CD8-positive, alpha-beta memory T cell (primary cell): Measurements from ENCODE around the gene PHF21B. TPM values are rescaled to one million over a fixed set of nuclear protein-coding genes. Genes with fewer than 3 reads are reported as not detected.
"Not testable (repeated sequence)": the region's sequence is repeated elsewhere in the genome, so short reads cannot be mapped to it uniquely, and the experiment has no call there.

Experiments used
- CTCF ChIA-PET: fragments of 350-600 bp; sonication (Branson Sonifier 250); formaldehyde crosslinking; loops from one replicate; lab custom pipeline; 2021; ENCODE audit warnings: antibody characterized with exemption; lab: Charles Lee
- POLR2A ChIA-PET: fragments of 350-600 bp; sonication (Branson Sonifier 250); formaldehyde crosslinking; loops from one replicate; lab custom pipeline; 2021; ENCODE audit warnings: antibody characterized with exemption; lab: Charles Lee
- DNase-seq, 5 donors: peaks; one replicate each; pipeline versions ENCODE4 v3.0.0 to v3.0.0-alpha.2; 2020 to 2022; ENCODE audit warnings: mixed read lengths in 1 of 5
- H3K27ac ChIP-seq: one replicate; pipeline ENCODE4 v1.7.0; 2013; ENCODE audit warnings: low read depth, mild to moderate bottlenecking, low read length, moderate library complexity
- H3K27me3 ChIP-seq: 2 replicates; pipeline ENCODE4 v1.7.0; 2013; ENCODE audit warnings: low read length, mild to moderate bottlenecking; ENCODE audit not compliant: insufficient read depth, poor library complexity, severe bottlenecking
- H3K36me3 ChIP-seq: 2 replicates; pipeline ENCODE4 v1.7.0; 2013; ENCODE audit warnings: mild to moderate bottlenecking, low read length, moderate library complexity; ENCODE audit not compliant: insufficient read depth
- H3K4me1 ChIP-seq: 2 replicates; pipeline ENCODE4 v1.7.0; 2013; ENCODE audit warnings: mild to moderate bottlenecking, low read length, moderate library complexity; ENCODE audit not compliant: insufficient read depth
- H3K4me3 ChIP-seq: 2 replicates; pipeline ENCODE4 v1.7.0; 2013; ENCODE audit warnings: mild to moderate bottlenecking, low read length
- H3K9me3 ChIP-seq: 2 replicates; pipeline ENCODE4 v1.7.0; 2013; ENCODE audit warnings: mild to moderate bottlenecking, low read length
- H3K27ac Mint-ChIP-seq, 8 donors: one replicate each; pipeline ENCODE4 v1.8.0; 2020 to 2021; ENCODE audit warnings: mixed read lengths in 8 of 8, mild to moderate bottlenecking in 6 of 8, inconsistent platforms in 3 of 8, moderate library complexity in 3 of 8
- H3K27me3 Mint-ChIP-seq, 2 donors: one replicate each; pipeline ENCODE4 v1.8.0; 2020 to 2021; ENCODE audit warnings: mixed read lengths in 2 of 2, mild to moderate bottlenecking in 1 of 2, moderate library complexity in 1 of 2
- H3K36me3 Mint-ChIP-seq, 3 donors: one replicate each; pipeline ENCODE4 v1.8.0; 2020 to 2021; ENCODE audit warnings: mixed read lengths in 3 of 3, inconsistent platforms in 1 of 3, mild to moderate bottlenecking in 1 of 3
- H3K4me1 Mint-ChIP-seq, 3 donors: one replicate each; pipeline ENCODE4 v1.8.0; 2020 to 2021; ENCODE audit warnings: mixed read lengths in 3 of 3, inconsistent platforms in 1 of 3, mild to moderate bottlenecking in 1 of 3
- H3K4me3 Mint-ChIP-seq, 7 donors: one replicate each; pipeline ENCODE4 v1.8.0; 2020 to 2021; ENCODE audit warnings: mixed read lengths in 7 of 7, mild to moderate bottlenecking in 6 of 7, moderate library complexity in 4 of 7, inconsistent platforms in 2 of 7
- H3K9me3 Mint-ChIP-seq, 5 donors: one replicate each; pipeline ENCODE4 v1.8.0; 2020 to 2022; ENCODE audit warnings: mixed read lengths in 5 of 5, mild to moderate bottlenecking in 3 of 5, moderate library complexity in 2 of 5, inconsistent platforms in 1 of 5
- polyA plus RNA-seq: library from polyadenylated mRNA; unstranded; fragments of 300-500 nt; fragmentation: Illumina TruSeq; gene quantifications from one replicate; pipeline ENCODE4 v1.2.3, GENCODE V29; 2021
- total RNA-seq, 2 experiments: library from RNA; stranded (reverse); gene quantifications; one replicate each; pipeline ENCODE4 v1.2.3, GENCODE V29; 2021

The PHF21B gene
- total and polyA plus RNA-seq, 3 experiments from 2014 or later: not detected

DNA sequence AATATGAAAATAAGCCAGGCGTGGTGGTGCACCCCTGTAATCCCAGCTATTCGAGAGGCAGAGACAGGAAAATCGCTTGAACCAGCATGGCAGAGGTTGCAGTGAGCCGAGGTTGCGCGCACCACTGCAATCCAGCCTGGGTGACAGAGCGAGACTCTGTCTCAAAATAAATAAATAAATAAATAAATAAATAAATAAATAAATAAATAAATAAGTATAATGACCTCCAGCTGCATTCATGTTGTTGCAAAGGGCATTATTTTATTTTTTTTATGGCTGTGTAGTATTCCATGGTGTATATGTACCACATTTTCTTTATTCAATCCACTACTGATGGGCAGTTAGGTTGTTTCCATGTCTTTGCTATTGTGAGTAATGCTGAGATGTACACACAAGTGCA is 48.1 kb downstream of the PHF21B start:
- H3K27ac Mint-ChIP-seq, H3K27me3 ChIP-seq, H3K4me1 Mint-ChIP-seq, H3K27ac ChIP-seq, DNase-seq, H3K9me3 Mint-ChIP-seq, H3K4me3 Mint-ChIP-seq, CTCF ChIA-PET, H3K36me3 Mint-ChIP-seq, H3K4me1 ChIP-seq, H3K4me3 ChIP-seq, H3K36me3 ChIP-seq, POLR2A ChIA-PET, H3K9me3 ChIP-seq: not testable (repeated sequence)
- peaks cover 10 to 46% of the 10 kb centered on the region in 2 donors for H3K27me3 Mint-ChIP-seq

DNA sequence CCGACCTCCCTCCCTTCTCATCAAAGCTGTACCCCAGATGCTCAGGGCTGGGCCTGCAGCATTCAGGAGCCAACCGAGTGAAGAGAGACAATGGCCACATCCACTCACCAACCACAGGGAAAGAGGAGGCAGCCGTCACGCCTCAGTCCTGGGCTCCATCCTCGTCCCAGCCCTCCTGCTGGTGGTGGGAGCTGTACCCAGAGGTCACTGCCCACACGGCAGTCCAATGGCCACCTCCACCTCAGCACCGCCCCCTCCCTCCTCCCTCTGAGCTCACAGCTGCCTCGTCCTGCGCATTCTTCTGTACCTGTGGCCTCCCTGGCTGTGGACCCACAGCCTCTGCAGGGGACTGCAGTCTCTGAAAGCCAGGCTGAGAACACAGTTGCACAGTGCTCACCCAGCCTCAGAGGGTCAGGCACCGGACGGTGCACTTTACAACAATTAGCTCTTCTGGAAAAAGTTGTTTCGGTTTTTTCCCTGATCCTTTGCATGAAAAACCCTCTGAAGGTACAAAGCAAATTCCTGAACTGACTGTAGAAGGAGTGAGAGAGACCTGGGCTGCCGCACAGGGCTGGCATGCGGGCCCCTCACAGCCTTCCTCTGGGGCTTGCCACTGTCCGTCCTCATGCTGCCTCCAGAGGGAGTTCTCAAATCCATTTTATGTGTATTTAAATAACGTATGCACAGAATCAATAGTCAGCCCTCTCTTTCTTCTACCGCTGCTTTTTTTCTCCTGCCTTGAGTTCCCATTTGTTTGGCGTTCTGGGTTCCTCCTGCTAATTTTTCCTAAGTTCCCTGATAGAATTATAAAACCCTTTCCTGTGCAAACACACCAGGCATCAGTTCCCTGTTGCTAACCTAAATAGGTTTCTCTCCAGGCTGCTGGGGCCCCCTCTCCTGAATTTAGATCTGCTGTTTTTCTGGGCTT is 52.7 kb downstream of the PHF21B start:
- no peak overlapping the region for H3K4me3 ChIP-seq
- CTCF ChIA-PET: no interaction called here
- H3K27ac Mint-ChIP-seq: no peak overlapping the region
- H3K4me1 ChIP-seq: no peaks in the 10 kb centered on the region
- no peaks in the 10 kb centered on the region for H3K4me1 Mint-ChIP-seq
- no peak for DNase-seq
- H3K4me3 Mint-ChIP-seq: no peak overlapping the region
- no peaks in the 10 kb centered on the region for H3K9me3 Mint-ChIP-seq
- no peaks in the 10 kb centered on the region for H3K36me3 ChIP-seq
- H3K36me3 Mint-ChIP-seq: no peaks in the 10 kb centered on the region
- no peaks in the 10 kb centered on the region for H3K9me3 ChIP-seq
- H3K27ac ChIP-seq: no peak overlapping the region
- POLR2A ChIA-PET: no interaction called here
- H3K27me3 Mint-ChIP-seq: peaks cover 15 to 39% of the 10 kb centered on the region in 2 donors
- H3K27me3 ChIP-seq: no peaks in the 10 kb centered on the region

DNA sequence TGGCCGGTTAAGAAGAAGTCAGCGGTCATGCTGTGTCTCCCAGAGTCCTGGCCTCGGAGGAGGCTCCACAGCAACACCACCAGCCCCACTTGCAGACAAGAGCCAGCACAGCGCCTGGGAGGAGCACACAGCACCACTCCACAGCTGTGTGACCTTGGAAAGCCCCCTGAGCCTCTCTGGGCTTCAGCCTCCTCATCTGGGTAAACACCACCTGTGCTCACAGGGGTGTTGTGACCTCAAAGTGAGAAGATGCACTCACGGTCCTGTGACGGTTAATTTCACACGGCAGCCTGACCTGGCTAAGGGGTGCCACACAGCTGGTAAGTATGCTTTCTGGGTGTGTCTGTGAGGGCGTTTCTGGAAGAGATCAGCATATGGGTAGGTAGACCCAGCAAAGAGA is 54.7 kb downstream of the PHF21B start:
- Mint-ChIP-seq H3K4me1 (no peaks in the 10 kb centered on the region), H3K9me3 (peaks cover 0 to 3% (median 0%) of the 10 kb centered on the region in 5 donors), H3K36me3 (no peaks in the 10 kb centered on the region), H3K27me3 (peaks cover 9 to 29% of the 10 kb centered on the region in 2 donors), H3K27ac (no peak overlapping the region), H3K4me3 (no peak overlapping the region)
- ChIA-PET POLR2A (no interaction called here), CTCF (no interaction called here)
- H3K4me3 ChIP-seq: no peak overlapping the region
- no peak overlapping the region for H3K27ac ChIP-seq
- no peaks in the 10 kb centered on the region for H3K4me1 ChIP-seq
- no peaks in the 10 kb centered on the region for H3K9me3 ChIP-seq
- H3K27me3 ChIP-seq: no peaks in the 10 kb centered on the region
- no peak for DNase-seq
- no peaks in the 10 kb centered on the region for H3K36me3 ChIP-seq

DNA sequence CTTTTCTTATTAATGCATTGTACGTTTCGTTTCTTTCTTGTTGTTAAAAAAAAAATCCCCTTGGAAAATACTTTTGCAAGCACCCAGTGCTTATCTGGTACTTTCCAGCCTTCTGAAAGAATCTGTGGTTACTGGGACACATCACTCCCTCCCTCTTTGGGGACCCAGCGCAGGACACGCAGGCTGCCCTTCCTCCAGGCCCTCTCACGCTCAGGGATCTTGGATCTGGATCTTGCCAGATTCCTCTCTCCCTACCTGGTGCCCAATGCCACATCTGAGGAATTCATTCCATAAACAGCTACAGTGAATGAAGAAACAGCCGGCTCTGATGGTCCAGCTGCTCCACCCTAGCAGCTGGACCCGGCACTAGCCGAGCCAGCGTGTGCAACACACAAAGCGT is 55.7 kb downstream of the PHF21B start:
- peaks cover 5 to 23% of the 10 kb centered on the region in 2 donors for H3K27me3 Mint-ChIP-seq

DNA sequence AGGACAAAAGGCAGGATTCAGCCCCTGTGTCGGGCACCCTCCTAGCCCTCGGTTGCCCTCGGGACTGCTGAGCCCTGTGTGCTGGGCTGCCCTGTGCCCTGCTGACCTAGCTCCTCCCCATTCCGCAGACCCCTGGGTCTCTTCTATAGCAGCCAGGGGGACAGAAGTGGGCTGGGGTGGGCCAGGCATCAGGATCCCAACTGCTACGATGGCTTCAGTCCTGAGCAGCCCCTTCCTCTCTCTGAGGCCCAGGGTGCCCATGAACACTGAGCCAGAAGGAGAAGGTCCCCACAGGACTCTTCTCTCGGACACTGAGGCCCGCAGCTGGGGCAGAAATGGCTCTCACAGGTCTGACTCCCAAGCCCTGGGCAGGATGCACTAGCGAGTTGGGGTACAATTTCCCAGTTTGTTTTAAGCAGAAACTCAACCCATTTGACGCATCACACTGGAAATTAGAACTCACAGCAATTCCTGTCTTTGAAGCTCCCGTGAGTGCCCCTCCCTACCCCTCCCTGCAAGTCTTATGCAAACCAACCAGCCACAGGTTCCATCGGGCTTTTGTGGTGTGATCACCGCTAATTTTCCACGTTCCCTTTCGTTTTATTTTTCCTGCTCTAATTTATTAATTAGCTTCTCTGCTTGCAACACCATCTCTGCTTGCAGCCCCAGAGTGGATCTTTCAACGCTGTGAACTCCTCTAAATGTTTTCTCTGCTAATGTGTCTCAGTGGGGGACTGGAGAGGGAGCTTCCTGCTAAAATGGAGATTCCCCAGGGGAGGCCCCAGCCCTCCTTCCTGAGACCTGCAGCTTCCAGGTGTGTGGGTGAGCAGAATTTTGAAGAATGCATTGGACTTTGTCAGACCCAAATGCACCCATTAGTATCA is 56.7 kb downstream of the PHF21B start:
- Histone ChIP-seq H3K9me3 (no peaks in the 10 kb centered on the region), H3K4me3 (no peak overlapping the region), H3K27me3 (no peaks in the 10 kb centered on the region), H3K4me1 (no peaks in the 10 kb centered on the region), H3K36me3 (no peaks in the 10 kb centered on the region), H3K27ac (no peak overlapping the region)
- POLR2A ChIA-PET: no interaction called here
- H3K36me3 Mint-ChIP-seq: no peaks in the 10 kb centered on the region
- no peak overlapping the region for H3K4me3 Mint-ChIP-seq
- no peaks in the 10 kb centered on the region for H3K4me1 Mint-ChIP-seq
- no peak overlapping the region for H3K27ac Mint-ChIP-seq
- CTCF ChIA-PET: no interaction called here
- no peak for DNase-seq
- peaks cover 0 to 3% (median 0%) of the 10 kb centered on the region in 5 donors for H3K9me3 Mint-ChIP-seq
- peaks cover 5 to 17% of the 10 kb centered on the region in 2 donors for H3K27me3 Mint-ChIP-seq

More for the DNA sequence above, 55.7 kb downstream of the PHF21B start:
- CTCF ChIA-PET: no interaction called here
- no peaks in the 10 kb centered on the region for H3K36me3 Mint-ChIP-seq
- no peaks in the 10 kb centered on the region for H3K36me3 ChIP-seq
- no peak overlapping the region for H3K27ac ChIP-seq
- no peaks in the 10 kb centered on the region for H3K4me1 Mint-ChIP-seq
- no peak for DNase-seq
- no peak overlapping the region for H3K27ac Mint-ChIP-seq
- POLR2A ChIA-PET: no interaction called here
- no peaks in the 10 kb centered on the region for H3K4me1 ChIP-seq
- H3K4me3 ChIP-seq: no peak overlapping the region
- H3K4me3 Mint-ChIP-seq: no peak overlapping the region
- H3K9me3 ChIP-seq: no peaks in the 10 kb centered on the region
- peaks cover 0 to 3% (median 0%) of the 10 kb centered on the region in 5 donors for H3K9me3 Mint-ChIP-seq
- no peaks in the 10 kb centered on the region for H3K27me3 ChIP-seq

DNA sequence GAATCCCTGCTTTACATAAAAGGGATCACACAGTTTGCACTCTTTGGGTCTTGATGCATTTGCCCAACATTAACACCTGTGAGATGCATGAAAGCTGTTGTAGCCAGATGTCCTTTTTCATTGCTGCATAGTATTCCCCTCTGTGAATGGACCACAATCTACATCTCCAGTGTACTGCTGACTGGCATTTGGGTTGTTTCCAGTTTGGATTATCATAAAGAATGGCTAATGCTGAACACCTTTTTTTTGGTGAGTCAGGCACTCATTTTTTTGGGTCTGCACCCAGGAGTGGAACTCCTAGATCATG is 58.3 kb downstream of the PHF21B start:
- peaks cover 0 to 3% (median 0%) of the 10 kb centered on the region in 5 donors for H3K9me3 Mint-ChIP-seq
- H3K36me3 Mint-ChIP-seq: no peaks in the 10 kb centered on the region
- Histone ChIP-seq H3K4me1 (no peaks in the 10 kb centered on the region), H3K9me3 (no peaks in the 10 kb centered on the region), H3K36me3 (no peaks in the 10 kb centered on the region), H3K4me3 (no peak overlapping the region), H3K27me3 (no peaks in the 10 kb centered on the region), H3K27ac (no peak overlapping the region)
- ChIA-PET POLR2A (no interaction called here), CTCF (no interaction called here)
- DNase-seq: no peak
- H3K27me3 Mint-ChIP-seq: peaks cover 5 to 11% of the 10 kb centered on the region in 2 donors
- H3K4me3 Mint-ChIP-seq: no peak overlapping the region
- H3K4me1 Mint-ChIP-seq: no peaks in the 10 kb centered on the region
- H3K27ac Mint-ChIP-seq: no peak overlapping the region

DNA sequence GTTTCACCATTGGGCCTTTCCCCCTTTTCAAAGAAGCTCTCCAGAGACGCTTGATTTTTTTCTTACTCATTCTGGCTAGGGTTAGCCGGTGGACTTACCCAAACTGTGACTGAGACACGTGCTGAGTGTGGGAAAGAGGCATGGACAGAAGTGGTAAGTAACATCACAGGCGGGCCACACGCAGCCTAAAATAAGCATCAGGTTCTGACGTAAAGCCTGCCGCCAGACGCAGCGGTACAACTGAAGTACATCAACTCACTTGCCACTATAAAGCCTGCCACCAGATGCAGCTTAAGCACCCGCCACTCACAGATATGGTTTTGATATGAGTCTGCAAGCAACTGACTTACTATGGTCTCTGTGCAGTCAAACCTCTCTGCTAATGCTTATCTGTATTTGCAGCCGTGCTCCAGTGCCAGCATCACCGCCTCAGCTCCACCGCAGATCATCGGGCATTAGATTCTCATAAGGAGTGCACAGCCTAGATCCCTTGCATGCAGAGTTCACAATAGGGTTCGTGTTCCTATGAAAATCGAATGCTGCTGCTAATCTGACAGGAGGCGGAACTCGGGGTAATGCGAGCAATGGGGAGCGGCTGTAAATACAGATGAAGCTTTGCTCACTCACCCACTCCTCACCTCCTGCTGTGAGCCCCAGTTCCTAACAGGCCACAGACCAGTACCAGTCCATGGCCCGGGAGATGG is 58.8 kb downstream of the PHF21B start:
- Mint-ChIP-seq H3K4me1 (no peaks in the 10 kb centered on the region), H3K36me3 (no peaks in the 10 kb centered on the region), H3K4me3 (peak overlapping the region in 1 of 7 donors; percentile 11), H3K27ac (no peak overlapping the region), H3K27me3 (peaks cover 4 to 14% of the 10 kb centered on the region in 2 donors), H3K9me3 (peaks cover 0 to 3% (median 0%) of the 10 kb centered on the region in 5 donors)
- H3K27me3 ChIP-seq: no peaks in the 10 kb centered on the region
- ChIA-PET CTCF (no interaction called here), POLR2A (no interaction called here)
- H3K27ac ChIP-seq: no peak overlapping the region
- H3K4me1 ChIP-seq: no peaks in the 10 kb centered on the region
- no peaks in the 10 kb centered on the region for H3K36me3 ChIP-seq
- H3K4me3 ChIP-seq: no peak overlapping the region
- H3K9me3 ChIP-seq: no peaks in the 10 kb centered on the region
- no peak for DNase-seq
